ENCODE results near the gene CCDC74A.
"Not testable (repeated sequence)": the region's sequence is repeated elsewhere in the genome, so short reads cannot be mapped to it uniquely, and the experiment has no call there.

CCDC74A gene

DNA sequence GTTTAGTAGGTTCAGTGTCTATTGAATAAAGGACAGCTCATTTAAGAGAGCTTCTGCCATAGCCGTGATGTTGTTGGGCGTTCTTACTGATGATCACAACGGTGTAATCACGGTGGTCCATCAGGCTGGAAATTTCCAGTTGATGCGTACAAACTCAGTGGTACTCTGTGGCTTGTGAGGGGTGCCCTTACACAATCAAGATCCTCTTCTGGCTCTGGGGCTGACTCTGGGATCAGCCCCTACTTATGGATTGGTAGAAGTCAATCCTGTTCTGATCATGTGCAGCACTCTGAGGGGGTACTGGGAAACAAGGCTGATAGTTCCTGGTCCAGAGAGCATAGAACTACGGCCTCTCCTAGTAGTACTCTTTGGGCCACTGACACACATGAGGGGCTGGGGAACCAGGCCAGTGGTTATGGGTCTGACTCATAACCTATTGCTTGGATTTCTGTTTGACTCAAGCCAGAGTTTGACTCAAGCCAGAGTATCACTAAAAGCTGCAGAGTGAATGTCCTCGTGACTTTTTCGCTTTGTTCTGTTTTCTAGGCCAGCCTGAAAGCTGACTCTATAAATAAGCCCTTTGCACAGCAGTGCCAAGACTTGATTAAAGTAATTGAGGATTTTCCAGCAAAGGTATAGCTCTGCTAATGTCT is 29.2 kb upstream of the CCDC74A start:
- DNase-seq (ENCODE audit: low read depth in 2 of 2), result not testable (repeated sequence)

DNA sequence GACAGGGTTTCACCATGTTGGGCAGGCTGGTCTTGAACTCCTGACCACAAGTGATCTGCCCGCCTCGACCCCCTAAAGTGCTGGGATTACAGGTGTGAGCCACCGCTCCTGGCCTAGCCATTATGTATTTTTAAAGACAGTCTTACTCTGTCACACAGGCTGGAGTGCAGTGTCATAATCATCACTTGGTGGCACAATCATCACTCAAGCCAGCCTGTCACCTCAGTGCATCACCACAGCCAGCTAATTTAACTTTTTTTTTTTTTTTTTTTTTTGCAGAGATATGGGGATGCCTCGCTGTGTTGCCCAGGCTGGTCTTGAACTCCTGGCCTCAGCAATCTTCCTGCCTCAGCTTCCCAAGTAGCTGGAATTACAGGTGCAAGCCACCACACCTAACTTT is 24.1 kb upstream of the CCDC74A start:
- not testable (repeated sequence) for DNase-seq (ENCODE audit: low read depth in 2 of 2)

DNA sequence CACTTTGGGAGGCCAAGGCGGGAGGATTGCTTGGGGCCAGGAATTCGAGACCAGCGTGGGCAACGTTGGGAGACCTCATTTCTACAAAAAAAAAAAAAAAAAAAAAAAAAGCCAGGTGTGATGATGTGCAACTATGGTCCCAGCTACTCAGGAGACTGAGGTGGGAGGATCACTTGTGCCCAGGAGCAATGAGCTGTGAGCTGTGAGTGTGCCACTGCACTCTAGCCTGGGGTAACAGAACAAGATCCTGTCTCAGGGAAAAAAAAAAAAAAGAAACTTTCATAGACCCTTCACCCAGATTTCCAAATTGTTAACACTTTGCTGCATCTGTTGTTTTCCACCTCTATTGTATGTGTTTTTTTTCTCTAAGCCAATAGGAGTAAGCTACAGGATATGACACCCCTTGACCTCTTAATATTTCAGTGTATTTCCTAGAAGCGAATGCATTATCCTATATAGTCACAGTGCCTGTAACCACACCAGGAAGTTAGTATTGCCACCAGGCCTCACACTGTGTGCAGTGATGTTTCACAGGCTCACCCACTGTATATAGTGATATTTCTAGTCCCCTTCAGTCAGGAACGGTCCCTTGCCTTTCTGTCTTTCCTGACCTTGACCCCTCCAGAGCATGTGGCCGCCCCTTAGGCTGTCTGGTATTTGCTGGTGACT is 23.5 kb upstream of the CCDC74A start:
- DNase-seq (ENCODE audit: low read depth in 2 of 2), result not testable (repeated sequence)

DNA sequence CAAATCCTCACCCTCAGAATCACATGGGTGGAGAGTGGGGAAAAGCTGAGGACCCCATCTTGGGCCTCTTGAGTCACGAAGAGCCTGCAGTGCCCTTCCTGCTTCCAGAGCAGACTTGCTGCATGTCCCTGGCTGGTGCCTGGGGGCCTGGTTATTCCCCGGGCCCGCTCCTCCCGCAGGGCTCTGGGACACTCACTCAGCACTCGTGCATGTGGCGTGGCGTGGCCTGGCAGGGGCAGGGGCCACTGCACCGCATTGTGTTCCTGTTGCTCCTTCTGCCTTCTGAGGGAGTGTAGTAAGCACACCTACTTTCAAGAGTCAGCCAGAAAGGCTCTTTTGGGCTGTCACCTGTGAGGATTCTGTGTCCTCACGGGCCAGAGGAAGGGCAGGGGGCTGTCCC is 18.1 kb upstream of the CCDC74A start:
- no peak for DNase-seq (ENCODE audit: low read depth in 2 of 2)

DNA sequence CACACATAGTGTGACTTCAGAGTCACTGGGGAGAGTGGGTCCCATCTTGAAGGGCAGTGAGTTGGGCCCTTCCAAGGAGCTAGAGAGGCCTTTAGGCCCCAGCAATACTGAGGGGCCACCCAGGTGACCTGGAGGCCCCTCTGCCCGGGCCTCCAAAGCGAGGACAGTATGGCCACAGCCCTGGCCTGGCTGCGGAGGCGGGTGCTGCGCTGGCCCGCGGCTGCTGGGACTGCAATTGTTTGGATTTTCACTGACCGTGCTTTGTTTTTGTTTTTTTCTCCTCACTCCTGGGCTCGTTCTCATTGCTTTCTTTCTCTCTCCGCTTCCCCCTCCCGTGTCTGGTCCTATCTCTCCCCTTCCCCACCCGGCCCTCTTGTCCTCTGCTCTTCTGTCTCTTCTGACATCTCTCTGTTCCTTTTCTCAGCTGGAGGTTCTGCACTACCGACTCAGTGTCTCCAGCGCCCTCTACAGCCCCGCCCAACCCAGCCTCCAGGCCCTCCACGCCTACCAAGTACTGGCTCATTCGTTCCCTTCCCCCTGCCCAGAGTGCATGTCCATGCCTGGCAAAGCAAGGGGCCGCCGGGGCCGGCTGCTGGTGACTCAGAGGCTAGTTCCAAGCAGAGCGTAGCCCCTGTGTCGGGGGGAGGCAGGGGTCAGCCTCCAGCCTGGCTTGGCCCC is 16.3 kb upstream of the CCDC74A start:
- not testable (repeated sequence) for DNase-seq (ENCODE audit: low read depth in 2 of 2)

DNA sequence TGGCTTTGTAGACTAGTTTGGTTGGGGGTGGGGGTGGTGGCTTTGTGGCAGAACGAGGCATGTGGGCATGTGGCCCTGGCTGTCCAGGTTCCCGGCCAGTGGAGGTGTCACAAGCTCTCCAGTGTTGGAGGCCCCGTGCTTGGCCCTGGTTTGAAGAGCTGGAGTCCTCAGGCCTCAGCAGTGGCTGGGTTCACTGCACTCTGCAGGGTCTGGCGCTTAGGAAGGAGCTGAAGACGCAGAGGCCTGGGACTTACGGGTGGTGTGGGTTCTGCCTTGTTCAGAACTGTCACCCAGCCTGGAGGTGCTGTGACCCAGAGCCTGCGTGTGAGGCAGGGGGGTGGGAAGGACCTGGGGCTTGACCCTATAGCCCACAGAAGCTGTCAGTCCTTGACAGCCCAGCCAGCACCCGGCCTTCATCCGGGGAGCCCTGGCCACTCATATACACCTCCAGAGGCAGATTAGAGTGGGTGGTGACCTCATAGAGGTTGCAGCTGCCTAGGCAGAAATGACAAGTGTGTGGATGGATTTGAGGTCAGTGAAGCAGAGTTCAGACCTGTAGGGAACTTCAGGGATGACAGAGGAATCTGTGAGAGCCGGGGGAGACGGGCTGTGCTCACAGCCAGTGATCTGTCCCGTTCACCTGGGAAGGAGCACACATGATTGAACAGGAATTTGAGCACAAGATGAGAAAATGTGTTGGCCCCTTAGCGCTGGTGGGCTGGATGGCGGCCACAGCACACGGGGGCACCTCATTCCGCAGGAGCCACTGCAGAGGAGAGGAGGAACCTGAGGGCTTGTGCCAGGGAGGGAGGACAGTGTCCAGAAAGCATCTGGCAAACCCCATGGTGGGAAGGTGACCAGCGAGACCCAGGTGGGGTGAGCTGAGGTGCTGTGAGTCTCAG is 15.5 kb upstream of the CCDC74A start:
- not testable (repeated sequence) for DNase-seq (ENCODE audit: low read depth in 2 of 2)

DNA sequence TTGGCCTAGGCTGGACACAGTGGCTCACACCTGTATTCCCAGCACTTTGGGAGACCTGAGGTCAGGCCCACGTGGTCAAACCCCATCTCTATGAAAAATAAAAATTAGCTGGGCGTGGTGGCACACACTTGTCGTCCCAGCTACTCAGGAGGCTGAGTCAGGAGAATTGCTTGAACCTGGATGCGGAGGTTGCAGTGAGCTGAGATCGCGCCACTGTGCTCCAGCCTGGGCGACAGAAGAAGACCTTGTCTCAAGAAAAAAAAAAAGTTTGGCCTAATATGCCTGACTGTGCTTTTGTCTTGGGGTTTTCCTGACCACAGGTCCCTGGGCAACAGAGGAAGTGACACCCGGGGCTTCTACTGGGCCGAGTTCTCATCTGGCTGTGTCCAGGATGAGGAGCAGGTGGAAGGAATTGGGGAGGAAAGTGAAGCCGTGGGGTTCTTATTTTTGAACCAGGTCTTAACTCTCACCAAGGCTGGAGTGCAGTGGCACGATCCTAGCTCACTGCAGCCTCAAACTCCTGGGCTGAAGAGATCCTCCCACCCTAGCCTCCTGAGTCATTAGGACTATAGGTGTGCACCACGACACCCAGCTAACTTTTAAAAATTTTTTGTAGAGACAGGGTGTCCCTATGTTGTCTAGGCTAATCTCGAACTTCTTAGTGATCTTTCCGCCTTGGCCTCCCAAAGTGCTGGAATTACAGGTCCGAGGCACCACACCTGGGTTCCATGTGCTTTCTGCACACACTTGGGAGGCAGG is 13.1 kb upstream of the CCDC74A start:
- DNase-seq (ENCODE audit: low read depth in 2 of 2), result not testable (repeated sequence)

DNA sequence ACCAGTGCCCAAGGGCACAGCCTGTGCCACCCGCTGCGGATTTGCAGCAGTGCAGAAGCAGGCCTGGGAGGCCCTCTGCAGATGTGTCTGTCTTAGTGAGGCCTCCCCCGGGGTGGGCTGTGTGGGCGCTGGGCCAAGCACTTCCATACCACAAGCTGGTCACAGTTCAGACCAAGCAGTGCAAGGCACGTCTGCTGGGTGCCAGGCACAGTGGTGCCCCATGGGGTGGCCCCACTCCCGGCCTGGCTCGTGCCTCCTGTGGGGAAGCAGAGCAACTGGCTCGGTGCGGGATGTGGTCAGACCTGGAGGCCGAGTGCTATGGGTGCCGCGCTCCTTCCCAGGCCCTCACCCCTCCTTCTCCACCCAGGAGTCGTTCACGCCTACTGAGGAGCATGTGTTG is 12.5 kb upstream of the CCDC74A start:
- DNase-seq (ENCODE audit: low read depth in 2 of 2), result not testable (repeated sequence)

DNA sequence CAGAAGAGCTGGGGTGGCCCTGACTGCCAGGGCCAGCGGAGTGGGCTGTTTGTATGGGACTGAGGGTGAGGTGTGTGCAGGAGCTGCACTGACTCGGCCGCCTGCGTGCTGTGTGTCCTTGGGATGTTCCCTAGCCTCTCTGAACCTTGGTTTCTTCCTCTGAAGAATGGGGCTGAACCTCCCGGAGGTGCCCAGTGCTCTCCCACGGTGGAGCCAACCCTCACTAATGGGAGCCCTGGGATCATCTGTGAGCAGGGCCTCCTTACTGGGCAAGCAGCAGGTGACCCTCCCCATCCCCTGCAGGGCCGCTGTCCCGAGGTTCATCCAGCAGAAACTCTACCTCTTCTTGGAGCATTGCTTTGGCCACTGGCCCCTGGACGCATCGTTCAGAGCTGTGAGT is 11.7 kb upstream of the CCDC74A start:
- DNase-seq (ENCODE audit: low read depth in 2 of 2), result no peak

DNA sequence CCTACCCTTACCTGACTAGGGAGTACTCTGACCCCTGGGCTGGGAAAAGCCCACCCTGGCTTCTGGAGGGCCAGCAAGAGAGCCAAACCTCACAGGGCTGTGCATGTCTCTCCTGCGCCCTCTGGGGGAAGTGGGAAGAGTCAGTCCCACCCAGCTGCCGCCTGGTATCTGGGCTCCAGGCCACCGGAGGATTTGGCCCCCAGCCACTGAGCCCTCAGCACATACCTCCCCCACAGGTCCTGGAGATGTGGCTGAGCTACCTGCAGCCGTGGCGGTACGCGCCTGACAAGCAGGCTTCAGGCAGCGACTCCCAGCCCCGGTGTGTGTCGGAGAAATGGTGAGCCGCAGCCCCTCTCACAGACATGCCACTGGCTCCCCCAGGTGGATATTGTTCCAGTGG is 11.1 kb upstream of the CCDC74A start:
- not testable (repeated sequence) for DNase-seq (ENCODE audit: low read depth in 2 of 2)

DNA sequence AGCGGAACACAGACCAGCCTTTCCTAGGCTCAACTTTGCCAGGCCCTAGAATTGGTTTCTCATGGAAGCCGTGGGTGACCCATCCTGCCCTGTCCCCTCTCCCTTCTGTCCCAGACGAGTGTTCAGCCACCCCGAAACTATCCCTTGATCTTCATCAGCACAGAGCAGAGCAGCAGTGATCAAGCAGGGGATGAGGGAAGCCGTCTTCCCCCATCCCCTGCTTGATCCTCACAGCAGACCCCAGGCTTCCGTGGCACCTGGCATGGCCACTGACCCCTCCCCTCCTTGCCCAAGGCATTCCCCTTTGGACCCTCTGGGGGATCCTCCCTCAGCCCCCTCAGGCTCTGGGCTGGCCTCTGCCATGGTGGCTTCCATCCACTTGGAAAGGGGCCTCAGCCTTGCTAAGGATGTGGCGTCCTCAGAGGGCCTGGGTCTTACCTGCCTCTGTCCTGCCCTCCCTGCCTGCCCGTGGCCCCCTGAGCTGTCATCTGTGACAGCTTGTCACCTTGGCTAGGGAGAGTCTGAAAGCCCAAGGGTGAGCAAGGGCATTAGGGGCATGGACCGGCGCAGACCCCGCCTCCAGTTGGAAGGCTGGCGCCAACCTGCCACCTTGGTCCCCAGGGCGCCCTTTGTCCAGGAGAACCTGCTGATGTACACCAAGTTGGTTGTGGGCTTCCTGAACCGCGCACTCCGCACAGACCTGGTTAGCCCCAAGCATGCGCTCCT is 10.4 kb upstream of the CCDC74A start:
- no peak for DNase-seq (ENCODE audit: low read depth in 2 of 2)

DNA sequence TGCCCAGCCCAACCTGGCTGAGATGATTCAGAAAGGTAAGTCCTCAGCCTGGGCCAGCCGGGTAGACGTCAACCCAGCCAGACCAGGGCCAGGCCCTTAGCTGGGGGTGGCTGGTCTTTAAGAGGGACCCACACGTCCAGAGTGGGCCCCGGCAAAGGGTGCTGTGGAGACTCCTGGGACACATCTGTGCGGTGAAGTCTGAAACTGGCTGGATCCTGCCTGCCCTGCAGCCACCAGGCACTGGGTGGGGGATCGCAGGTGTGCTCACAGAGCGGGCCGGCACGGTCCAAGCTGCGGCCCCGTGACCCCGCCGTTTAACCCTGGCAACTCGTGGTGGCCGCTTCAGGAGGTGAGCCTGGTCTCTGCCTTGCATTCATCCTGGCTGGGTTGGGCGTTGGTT is 9.8 kb upstream of the CCDC74A start:
- DNase-seq (ENCODE audit: low read depth in 2 of 2), result not testable (repeated sequence)

DNA sequence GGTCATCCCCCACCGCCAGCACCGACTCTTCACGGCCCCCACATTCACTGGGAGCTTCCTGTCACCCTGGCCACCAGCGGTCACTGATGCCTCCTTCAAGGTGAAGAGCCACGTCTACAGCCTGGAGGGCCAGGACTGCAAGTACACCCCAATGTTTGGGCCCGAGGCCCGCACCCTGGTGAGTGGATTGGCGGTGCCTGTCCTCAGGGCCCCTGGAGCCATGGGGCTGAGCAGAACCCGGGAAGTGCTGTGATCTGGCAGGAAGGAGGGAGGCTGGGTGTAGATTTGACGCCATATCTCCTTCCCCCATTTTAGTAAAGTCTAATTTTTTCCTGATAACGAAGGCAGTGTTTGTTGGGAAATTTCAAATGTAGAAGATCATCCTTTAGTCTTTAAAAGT is 9.2 kb upstream of the CCDC74A start:
- not testable (repeated sequence) for DNase-seq (ENCODE audit: low read depth in 2 of 2)

DNA sequence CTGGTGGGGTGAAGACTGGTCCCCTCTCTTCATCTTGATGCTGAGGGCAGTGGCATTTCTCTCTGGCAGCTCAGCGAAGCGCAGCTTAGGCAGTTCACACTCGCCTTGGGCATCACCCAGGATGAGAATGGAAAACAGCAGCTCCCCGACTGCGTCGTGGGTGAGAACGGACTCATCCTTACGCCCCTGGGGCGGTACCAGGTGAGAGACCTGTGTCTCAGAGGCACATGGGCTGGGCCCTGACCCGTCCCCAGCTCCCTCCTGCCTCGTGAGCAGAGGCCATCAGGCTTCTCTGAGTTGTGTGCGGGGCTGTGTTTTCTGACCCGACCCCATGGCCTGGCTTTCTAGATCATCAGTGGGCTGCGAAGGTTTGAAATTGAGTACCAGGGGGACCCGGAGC is 8.2 kb upstream of the CCDC74A start:
- no peak for DNase-seq (ENCODE audit: low read depth in 2 of 2)

DNA sequence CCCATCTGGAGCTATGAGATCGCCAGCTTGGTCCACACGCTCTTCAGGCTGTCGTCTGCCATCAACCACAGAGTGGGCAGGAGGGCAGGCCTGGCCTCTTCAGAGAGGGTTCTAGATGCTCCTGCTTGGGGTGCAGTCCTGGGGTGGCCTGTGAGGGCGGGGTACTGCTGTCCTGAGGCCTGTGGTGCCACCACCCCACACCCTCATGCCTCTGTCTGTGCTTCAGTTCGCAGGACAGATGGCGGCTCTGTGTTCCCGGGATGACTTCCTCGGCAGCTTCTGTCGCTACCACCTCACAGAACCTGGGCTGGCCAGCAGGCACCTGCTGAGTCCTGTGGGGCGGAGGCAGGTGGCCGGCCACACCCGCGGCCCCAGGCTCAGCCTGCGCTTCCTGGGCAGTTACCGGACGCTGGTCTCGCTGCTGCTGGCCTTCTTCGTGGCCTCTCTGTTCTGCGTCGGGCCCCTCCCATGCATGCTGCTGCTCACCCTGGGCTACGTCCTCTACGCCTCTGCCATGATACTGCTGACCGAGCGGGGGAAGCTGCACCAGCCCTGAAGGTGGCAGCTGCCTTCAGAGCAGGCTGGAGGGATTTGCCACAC is 7.7 kb upstream of the CCDC74A start:
- not testable (repeated sequence) for DNase-seq (ENCODE audit: low read depth in 2 of 2)

DNA sequence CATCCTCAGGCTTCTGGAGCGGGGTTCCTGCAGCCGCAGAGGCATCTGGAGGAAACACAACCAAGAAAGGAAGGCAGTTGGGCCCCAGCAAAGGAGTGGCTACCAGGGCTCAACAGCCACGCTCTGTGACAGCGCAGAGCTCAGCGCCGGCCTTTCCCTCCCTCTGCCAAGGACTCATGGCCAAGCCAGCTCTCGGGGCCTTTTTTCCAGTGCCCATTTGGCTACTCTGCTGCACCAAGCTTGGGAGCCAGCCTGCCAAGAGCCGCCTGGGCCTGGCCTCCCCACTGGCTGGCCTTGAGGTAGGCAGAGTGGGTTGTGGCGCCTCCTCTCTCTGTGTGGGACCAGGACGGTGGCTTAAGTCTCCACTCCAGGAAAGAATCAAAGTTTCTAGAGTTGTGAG is 7.2 kb upstream of the CCDC74A start:
- no peak for DNase-seq (ENCODE audit: low read depth in 2 of 2)

DNA sequence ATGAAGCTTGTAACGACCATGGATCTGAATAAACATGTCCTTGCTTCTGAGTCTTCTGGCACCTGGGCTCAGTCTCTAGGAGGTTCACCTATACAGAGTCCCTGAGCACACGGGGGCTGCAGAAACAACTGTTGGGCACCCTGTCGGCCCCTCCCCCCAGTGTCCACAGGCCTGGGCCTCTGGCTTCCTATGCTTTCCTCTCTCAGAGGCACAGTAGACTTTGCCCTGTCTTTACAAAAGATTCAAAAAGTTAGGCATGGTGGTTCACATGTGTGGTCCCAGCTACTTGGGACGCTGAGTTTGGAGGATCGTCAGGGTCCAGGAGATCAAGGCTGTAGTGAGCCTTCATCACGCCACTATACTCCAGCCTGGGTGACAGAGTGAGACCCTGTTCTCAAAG is 6.2 kb upstream of the CCDC74A start:
- not testable (repeated sequence) for DNase-seq (ENCODE audit: low read depth in 2 of 2)

DNA sequence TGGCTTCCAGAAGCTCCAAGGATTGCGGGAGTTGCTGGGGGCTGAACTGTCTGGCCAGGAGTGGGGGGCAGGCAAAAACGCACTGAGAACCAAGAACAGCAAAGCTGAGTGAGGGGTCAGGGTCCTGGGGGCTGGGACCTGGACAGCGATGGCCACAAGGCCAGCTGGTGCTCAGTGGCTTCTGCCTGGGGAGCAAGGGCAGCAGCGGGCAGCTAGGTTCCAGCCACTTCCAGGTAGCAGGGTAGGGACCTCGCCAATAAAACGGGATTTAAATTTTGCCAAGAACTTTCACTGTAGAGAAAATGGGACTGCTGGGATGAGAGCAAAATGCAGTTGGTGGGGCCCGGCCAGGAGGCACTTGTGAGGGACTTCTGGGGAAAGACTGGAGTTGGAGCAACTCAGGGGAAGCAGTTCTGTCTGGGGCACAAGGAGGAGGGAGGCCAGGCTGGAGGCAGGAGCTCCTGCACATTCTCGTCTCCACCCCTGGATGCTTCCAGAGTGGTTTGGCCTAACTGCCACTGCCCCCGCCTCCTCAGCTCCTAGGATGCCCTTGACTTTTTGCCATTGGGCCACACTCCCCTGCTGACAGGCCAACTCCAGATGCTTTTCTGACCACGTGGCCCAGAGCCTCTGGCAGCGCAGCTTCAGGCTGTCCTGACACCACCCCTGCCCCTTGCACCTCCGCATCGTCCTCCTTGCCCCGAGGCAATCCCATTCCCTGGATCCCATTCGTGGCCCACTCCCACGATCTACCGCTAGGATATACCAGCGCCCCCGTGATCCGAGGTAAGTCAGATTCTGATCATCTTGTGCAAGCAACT is 5.5 kb upstream of the CCDC74A start:
- DNase-seq (ENCODE audit: low read depth in 2 of 2), result no peak

DNA sequence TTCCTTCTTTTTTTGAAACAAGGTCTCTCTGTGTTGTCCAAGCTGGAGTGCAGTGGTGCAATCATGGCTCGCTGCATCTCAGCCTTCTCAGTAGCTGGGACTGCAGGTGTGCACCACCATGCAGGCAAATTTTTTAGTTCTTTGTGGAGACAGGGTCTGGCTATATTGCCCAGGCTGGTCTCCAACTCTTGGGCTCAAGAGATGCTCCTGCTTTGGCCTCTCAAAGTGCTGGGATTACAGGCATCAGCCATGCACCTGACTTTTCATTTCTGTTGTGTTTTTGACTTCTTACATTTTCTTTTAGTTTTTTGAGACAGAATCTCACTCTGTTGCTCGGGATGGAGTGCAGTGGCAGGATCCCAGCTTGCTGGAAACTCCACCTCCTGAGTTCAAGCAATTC is 2.4 kb upstream of the CCDC74A start:
- DNase-seq (ENCODE audit: low read depth in 2 of 2), result not testable (repeated sequence)

Measured in stimulated activated CD8-positive, alpha-beta memory T cell treated with anti-CD3 and anti-CD28 coated beads, Interleukin-2, amount 100 ng/mL, for 1 hour (primary cell).